Activated T-cell treated with anti-CD3 and anti-CD28 coated beads for 48 hours (primary cell): ENCODE measurements around the gene SCAMP3.
"Not testable (repeated sequence)": the region's sequence is repeated elsewhere in the genome, so short reads cannot be mapped to it uniquely, and the experiment has no call there.

ENCODE experiments used
- DNase-seq: peaks from one replicate; pipeline ENCODE4 v3.0.0-alpha.2; 2020; ENCODE audit warnings: low read depth

Gene SCAMP3

GRCh38 chr1:155227261-155228095 is 34.7 kb downstream of the SCAMP3 start:
- DNase-seq: peak; percentile 99

GRCh38 chr1:155226910-155227260 is 35.3 kb downstream of the SCAMP3 start:
- DNase-seq: peak; percentile 41

- peak; percentile 73 for DNase-seq
These were observed 35.8 kb downstream of the SCAMP3 start for GRCh38 chr1:155226188-155226909.

- DNase-seq: not testable (repeated sequence)
These were observed 36.8 kb downstream of the SCAMP3 start for GRCh38 chr1:155225404-155225759.

GRCh38 chr1:155223047-155223446 is 39.1 kb downstream of the SCAMP3 start:
- DNase-seq: no peak

GRCh38 chr1:155220211-155220965 is 41.8 kb downstream of the SCAMP3 start:
- DNase-seq: not testable (repeated sequence)

- no peak for DNase-seq
These were observed 42.5 kb downstream of the SCAMP3 start for GRCh38 chr1:155219592-155220031.

- no peak for DNase-seq
These were observed 43.1 kb downstream of the SCAMP3 start for GRCh38 chr1:155218854-155219591.

- not testable (repeated sequence) for DNase-seq
These were observed 47.5 kb downstream of the SCAMP3 start for GRCh38 chr1:155214702-155215101.

- DNase-seq: not testable (repeated sequence)
These were observed 50.1 kb downstream of the SCAMP3 start for GRCh38 chr1:155212051-155212440.

GRCh38 chr1:155211381-155212050 is 50.6 kb downstream of the SCAMP3 start:
- DNase-seq: not testable (repeated sequence)

GRCh38 chr1:155210314-155211104 is 51.7 kb downstream of the SCAMP3 start:
- no peak for DNase-seq

GRCh38 chr1:155209312-155209721 is 52.8 kb downstream of the SCAMP3 start:
- DNase-seq: no peak

GRCh38 chr1:155208541-155209311 is 53.4 kb downstream of the SCAMP3 start, which contains the start of gene MTX1:
Gene MTX1 (plus strand): TSS chr1:155208695. CDS start chr1:155208805, 110 bp downstream.
- peak; percentile 85 for DNase-seq

GRCh38 chr1:155207806-155208540 is 54.2 kb downstream of the SCAMP3 start, which contains the start of gene THBS3:
Gene THBS3 (minus strand): TSS chr1:155207897. CDS start chr1:155207876, 21 bp downstream.
- DNase-seq: no peak

GRCh38 chr1:155206891-155207805 is 55.0 kb downstream of the SCAMP3 start:
- DNase-seq: peak; percentile 85
